Frontal cortex (tissue), 4 donors: ENCODE results near the gene BRAT1. TPM values are rescaled to one million over a fixed set of nuclear protein-coding genes. Genes with fewer than 3 reads are reported as not detected.
A peak's percentile ranks its signal among the peaks of the same experiment; 100 is the strongest.
"Not testable (repeated sequence)": the region's sequence is repeated elsewhere in the genome, so short reads cannot be mapped to it uniquely, and the experiment has no call there.

Source experiments
- DNase-seq, 2 donors: peaks; one replicate each; pipeline ENCODE4 v3.0.0; 2012; ENCODE audit warnings: low spot score in 2 of 2
- FAIRE-seq: peaks from 2 replicates; lab custom pipeline; 2012; peaks lifted over from hg19 to GRCh38; lab: Jason Lieb, UNC
- total RNA-seq: library from RNA; depleted of rRNA; stranded (reverse); fragments of >200 nt; gene quantifications from one replicate; pipeline ENCODE4 v1.2.3, GENCODE V29; 2014
- donor health status: control.
- donor health status: control.
- donor health status: control.

The BRAT1 gene
- 16.7 TPM for total RNA-seq

- FAIRE-seq = no peak
- peak; percentile 92 to 94 for DNase-seq
Observed at GRCh38 chr7:2555121-2556052, at the start of gene BRAT1. TSS of gene BRAT1 (minus strand) at chr7:2555524. CDS start at chr7:2554431, 1,093 bp downstream.

GRCh38 chr7:2604608-2605174 is 49.4 kb upstream of the BRAT1 start:
- FAIRE-seq = no peak
- no peak for DNase-seq

GRCh38 chr7:2603044-2603965 is 48.0 kb upstream of the BRAT1 start:
- no peak for FAIRE-seq
- DNase-seq = no peak

GRCh38 chr7:2602406-2603043 is 47.2 kb upstream of the BRAT1 start:
- FAIRE-seq (no peak), DNase-seq (no peak)

GRCh38 chr7:2601907-2602306 is 46.6 kb upstream of the BRAT1 start:
- FAIRE-seq (no peak), DNase-seq (no peak)

- FAIRE-seq (no peak), DNase-seq (no peak)
Observed at GRCh38 chr7:2601065-2601464, 45.7 kb upstream of the BRAT1 start.

GRCh38 chr7:2598154-2598823 is 43.0 kb upstream of the BRAT1 start:
- no peak for FAIRE-seq
- no peak for DNase-seq

- DNase-seq = no peak
- no peak for FAIRE-seq
Observed at GRCh38 chr7:2597273-2597640, 41.9 kb upstream of the BRAT1 start.

GRCh38 chr7:2596464-2597272 is 41.3 kb upstream of the BRAT1 start:
- FAIRE-seq (no peak), DNase-seq (no peak)

GRCh38 chr7:2595258-2595860 is 40.0 kb upstream of the BRAT1 start:
- DNase-seq (no peak), FAIRE-seq (no peak)

- DNase-seq = no peak
- FAIRE-seq = no peak
Observed at GRCh38 chr7:2594599-2594998, 39.3 kb upstream of the BRAT1 start.

GRCh38 chr7:2593036-2593727 is 37.9 kb upstream of the BRAT1 start:
- FAIRE-seq = no peak
- no peak for DNase-seq

GRCh38 chr7:2592375-2592865 is 37.1 kb upstream of the BRAT1 start:
- DNase-seq (no peak), FAIRE-seq (no peak)

- FAIRE-seq, DNase-seq: not testable (repeated sequence)
Observed at GRCh38 chr7:2589941-2590340, 34.6 kb upstream of the BRAT1 start.

- FAIRE-seq (no peak), DNase-seq (no peak)
Observed at GRCh38 chr7:2589341-2589740, 34.0 kb upstream of the BRAT1 start.

- FAIRE-seq (no peak), DNase-seq (no peak)
Observed at GRCh38 chr7:2587778-2588177, 32.5 kb upstream of the BRAT1 start.

GRCh38 chr7:2587134-2587533 is 31.8 kb upstream of the BRAT1 start:
- DNase-seq (no peak), FAIRE-seq (no peak)
